Measurements from ENCODE around the gene FAU. TPM values are rescaled to one million over a fixed set of nuclear protein-coding genes. Genes with fewer than 3 reads are reported as not detected.

FAU gene
- total RNA-seq, 1 experiment from 2014 or later = 1,073 TPM

GRCh38 chr11:65072631-65072966 lies 49.3 kb downstream of the FAU start:
- H3K4me1 ChIP-seq (ENCODE audit: control insufficient read depth in 1 of 2, insufficient read depth in 2 of 2, low read length in 2 of 2) = no peaks in the 10 kb centered on the region
- RAD21 ChIA-PET (ENCODE audit: low non-redundant PET in 1 of 2, low total read pairs in 2 of 2, uncharacterized antibody in 2 of 2, unreplicated experiment in 2 of 2) = no interaction called here
- no peaks in the 10 kb centered on the region for H3K27me3 ChIP-seq (ENCODE audit: insufficient read depth, low read length)
- CTCF ChIA-PET = no interaction called here
- no TSS peak for BruUV-seq (replicated peaks)
- no peak for ATAC-seq
- no peaks in the 10 kb centered on the region for H3K9me3 ChIP-seq (ENCODE audit: control insufficient read depth in 1 of 2, insufficient read depth in 1 of 2, low read depth in 1 of 2, low read length in 2 of 2)
- H3K79me2 ChIP-seq (ENCODE audit: insufficient read depth, low read length) = peaks cover 13% of the 10 kb centered on the region; the same call in 1 of the 2 replicates
- POLR2A ChIA-PET = no interaction called here
- no peak overlapping the region for H2AFZ ChIP-seq (ENCODE audit: low read depth, low read length, poor library complexity, severe bottlenecking)
- no peak overlapping the region for H3K4me2 ChIP-seq (ENCODE audit: low read length)
- no peak overlapping the region for H3K27ac ChIP-seq (ENCODE audit: low read depth, low read length)
- H3K9ac ChIP-seq (ENCODE audit: low read length) = no peak overlapping the region
- TF ChIP-seq POLR2AphosphoS5 (IDR thresholded peaks at IDR 0.05; ENCODE audit: low read depth, low read length) (no peak), ZFX (IDR thresholded peaks at IDR 0.05) (no peak), RAD21 (IDR thresholded peaks at IDR 0.05; ENCODE audit: low read depth) (no peak)
- TF ChIP-seq, protein P1, sequence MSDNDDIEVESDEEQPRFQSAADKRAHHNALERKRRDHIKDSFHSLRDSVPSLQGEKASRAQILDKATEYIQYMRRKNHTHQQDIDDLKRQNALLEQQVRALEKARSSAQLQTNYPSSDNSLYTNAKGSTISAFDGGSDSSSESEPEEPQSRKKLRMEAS (IDR thresholded peaks at IDR 0.05) = no peak
- no peaks in the 10 kb centered on the region for H4K20me1 ChIP-seq (ENCODE audit: insufficient read depth)
- no peak overlapping the region for H3K4me3 ChIP-seq (replicated peaks in 1 of 2; ENCODE audit: low read depth in 1 of 2, low read length in 2 of 2)
- H3K9me2 ChIP-seq (ENCODE audit: insufficient read depth) = no peaks in the 10 kb centered on the region
- H3K36me3 ChIP-seq (ENCODE audit: control insufficient read depth in 1 of 2, insufficient read depth in 2 of 2, low read length in 2 of 2) = peaks cover 2 to 13% of the 10 kb centered on the region in 2 experiments; a peak in 2 of 4 replicates
- DNase-seq (ENCODE audit: low read depth, low spot score) = no peak
- intact Hi-C loops (cut with micrococcal nuclease) = no loop called here

DNA sequence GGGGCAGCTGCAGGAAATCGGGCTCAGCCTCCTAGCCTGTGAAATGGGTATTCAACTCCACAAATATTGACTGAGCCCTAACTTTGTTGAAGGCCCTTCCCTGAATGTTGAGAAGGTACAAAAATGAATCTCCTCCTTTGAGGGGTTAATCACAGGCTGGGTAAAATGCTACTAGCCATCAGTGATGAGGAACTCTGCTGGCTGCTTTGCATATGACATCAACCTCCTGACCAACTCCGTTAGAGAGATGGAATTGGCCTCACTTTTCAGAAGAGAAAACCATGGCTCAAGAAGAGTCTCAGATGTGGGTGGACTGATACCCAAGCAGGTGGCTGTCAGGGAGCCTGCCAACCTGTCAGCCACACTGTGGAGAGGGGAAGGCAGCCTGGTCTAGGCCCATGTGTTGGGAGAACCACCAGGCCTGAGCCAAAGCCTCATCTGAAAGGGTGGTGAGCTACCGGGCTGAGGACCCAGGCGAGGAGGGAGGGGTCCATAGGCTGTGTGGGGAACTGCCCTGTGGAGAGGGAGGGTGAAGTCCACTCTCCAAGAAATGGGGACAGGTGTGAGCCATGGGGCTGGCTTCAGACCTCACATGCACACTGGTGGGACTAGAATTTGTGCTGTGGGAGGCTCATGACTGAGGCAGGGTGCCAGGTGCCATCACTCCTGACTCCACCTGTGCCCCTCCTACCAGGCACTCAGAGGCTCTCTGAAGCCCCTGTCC lies 49.9 kb downstream of the FAU start:
- Histone ChIP-seq H3K79me2 (ENCODE audit: insufficient read depth, low read length) (peaks cover 8% of the 10 kb centered on the region; the same call in 1 of the 2 replicates), H4K20me1 (ENCODE audit: insufficient read depth) (no peaks in the 10 kb centered on the region), H3K4me2 (ENCODE audit: low read length) (no peak overlapping the region), H3K9ac (ENCODE audit: low read length) (no peak overlapping the region), H3K36me3 (ENCODE audit: control insufficient read depth in 1 of 2, insufficient read depth in 2 of 2, low read length in 2 of 2) (peaks cover 2 to 8% of the 10 kb centered on the region in 2 experiments; a peak in 2 of 4 replicates), H3K4me1 (ENCODE audit: control insufficient read depth in 1 of 2, insufficient read depth in 2 of 2, low read length in 2 of 2) (no peaks in the 10 kb centered on the region), H3K27me3 (ENCODE audit: insufficient read depth, low read length) (no peaks in the 10 kb centered on the region), H2AFZ (ENCODE audit: low read depth, low read length, poor library complexity, severe bottlenecking) (no peak overlapping the region), H3K9me2 (ENCODE audit: insufficient read depth) (no peaks in the 10 kb centered on the region), H3K9me3 (ENCODE audit: control insufficient read depth in 1 of 2, insufficient read depth in 1 of 2, low read depth in 1 of 2, low read length in 2 of 2) (no peaks in the 10 kb centered on the region), H3K4me3 (replicated peaks in 1 of 2; ENCODE audit: low read depth in 1 of 2, low read length in 2 of 2) (no peak overlapping the region), H3K27ac (ENCODE audit: low read depth, low read length) (no peak overlapping the region)
- POLR2A ChIA-PET = no interaction called here
- no TSS peak for BruUV-seq (replicated peaks)
- CTCF ChIA-PET = no interaction called here
- ATAC-seq (no peak), DNase-seq (ENCODE audit: low read depth, low spot score) (no peak)
- RAD21 ChIA-PET (ENCODE audit: low non-redundant PET in 1 of 2, low total read pairs in 2 of 2, uncharacterized antibody in 2 of 2, unreplicated experiment in 2 of 2) = no interaction called here
- intact Hi-C loops (cut with micrococcal nuclease) = no loop called here
- TF ChIP-seq FOSL1 (IDR thresholded peaks at IDR 0.05; ENCODE audit: low read depth) = no peak
- TF ChIP-seq ZFX (IDR thresholded peaks at IDR 0.05) = no peak
- TF ChIP-seq, protein P2, sequence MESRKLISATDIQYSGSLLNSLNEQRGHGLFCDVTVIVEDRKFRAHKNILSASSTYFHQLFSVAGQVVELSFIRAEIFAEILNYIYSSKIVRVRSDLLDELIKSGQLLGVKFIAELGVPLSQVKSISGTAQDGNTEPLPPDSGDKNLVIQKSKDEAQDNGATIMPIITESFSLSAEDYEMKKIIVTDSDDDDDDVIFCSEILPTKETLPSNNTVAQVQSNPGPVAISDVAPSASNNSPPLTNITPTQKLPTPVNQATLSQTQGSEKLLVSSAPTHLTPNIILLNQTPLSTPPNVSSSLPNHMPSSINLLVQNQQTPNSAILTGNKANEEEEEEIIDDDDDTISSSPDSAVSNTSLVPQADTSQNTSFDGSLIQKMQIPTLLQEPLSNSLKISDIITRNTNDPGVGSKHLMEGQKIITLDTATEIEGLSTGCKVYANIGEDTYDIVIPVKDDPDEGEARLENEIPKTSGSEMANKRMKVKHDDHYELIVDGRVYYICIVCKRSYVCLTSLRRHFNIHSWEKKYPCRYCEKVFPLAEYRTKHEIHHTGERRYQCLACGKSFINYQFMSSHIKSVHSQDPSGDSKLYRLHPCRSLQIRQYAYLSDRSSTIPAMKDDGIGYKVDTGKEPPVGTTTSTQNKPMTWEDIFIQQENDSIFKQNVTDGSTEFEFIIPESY (IDR thresholded peaks at IDR 0.05; ENCODE audit: extremely low read depth, insufficient replicate concordance, low read length) = no peak
- no peak for TF ChIP-seq EGR1 (IDR thresholded peaks at IDR 0.05; ENCODE audit: low read depth)
- TF ChIP-seq, protein P3, sequence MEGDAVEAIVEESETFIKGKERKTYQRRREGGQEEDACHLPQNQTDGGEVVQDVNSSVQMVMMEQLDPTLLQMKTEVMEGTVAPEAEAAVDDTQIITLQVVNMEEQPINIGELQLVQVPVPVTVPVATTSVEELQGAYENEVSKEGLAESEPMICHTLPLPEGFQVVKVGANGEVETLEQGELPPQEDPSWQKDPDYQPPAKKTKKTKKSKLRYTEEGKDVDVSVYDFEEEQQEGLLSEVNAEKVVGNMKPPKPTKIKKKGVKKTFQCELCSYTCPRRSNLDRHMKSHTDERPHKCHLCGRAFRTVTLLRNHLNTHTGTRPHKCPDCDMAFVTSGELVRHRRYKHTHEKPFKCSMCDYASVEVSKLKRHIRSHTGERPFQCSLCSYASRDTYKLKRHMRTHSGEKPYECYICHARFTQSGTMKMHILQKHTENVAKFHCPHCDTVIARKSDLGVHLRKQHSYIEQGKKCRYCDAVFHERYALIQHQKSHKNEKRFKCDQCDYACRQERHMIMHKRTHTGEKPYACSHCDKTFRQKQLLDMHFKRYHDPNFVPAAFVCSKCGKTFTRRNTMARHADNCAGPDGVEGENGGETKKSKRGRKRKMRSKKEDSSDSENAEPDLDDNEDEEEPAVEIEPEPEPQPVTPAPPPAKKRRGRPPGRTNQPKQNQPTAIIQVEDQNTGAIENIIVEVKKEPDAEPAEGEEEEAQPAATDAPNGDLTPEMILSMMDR (IDR thresholded peaks at IDR 0.05 in 2 of 3, conservative IDR thresholded peaks at IDR 0.05 in 1 of 3; ENCODE audit: borderline replicate concordance in 1 of 3, insufficient read depth in 1 of 3, low read depth in 2 of 3, low read length in 2 of 3) = no peak
- TF ChIP-seq, protein P4, sequence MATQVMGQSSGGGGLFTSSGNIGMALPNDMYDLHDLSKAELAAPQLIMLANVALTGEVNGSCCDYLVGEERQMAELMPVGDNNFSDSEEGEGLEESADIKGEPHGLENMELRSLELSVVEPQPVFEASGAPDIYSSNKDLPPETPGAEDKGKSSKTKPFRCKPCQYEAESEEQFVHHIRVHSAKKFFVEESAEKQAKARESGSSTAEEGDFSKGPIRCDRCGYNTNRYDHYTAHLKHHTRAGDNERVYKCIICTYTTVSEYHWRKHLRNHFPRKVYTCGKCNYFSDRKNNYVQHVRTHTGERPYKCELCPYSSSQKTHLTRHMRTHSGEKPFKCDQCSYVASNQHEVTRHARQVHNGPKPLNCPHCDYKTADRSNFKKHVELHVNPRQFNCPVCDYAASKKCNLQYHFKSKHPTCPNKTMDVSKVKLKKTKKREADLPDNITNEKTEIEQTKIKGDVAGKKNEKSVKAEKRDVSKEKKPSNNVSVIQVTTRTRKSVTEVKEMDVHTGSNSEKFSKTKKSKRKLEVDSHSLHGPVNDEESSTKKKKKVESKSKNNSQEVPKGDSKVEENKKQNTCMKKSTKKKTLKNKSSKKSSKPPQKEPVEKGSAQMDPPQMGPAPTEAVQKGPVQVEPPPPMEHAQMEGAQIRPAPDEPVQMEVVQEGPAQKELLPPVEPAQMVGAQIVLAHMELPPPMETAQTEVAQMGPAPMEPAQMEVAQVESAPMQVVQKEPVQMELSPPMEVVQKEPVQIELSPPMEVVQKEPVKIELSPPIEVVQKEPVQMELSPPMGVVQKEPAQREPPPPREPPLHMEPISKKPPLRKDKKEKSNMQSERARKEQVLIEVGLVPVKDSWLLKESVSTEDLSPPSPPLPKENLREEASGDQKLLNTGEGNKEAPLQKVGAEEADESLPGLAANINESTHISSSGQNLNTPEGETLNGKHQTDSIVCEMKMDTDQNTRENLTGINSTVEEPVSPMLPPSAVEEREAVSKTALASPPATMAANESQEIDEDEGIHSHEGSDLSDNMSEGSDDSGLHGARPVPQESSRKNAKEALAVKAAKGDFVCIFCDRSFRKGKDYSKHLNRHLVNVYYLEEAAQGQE (IDR thresholded peaks at IDR 0.05; ENCODE audit: low read depth) = no peak
- TF ChIP-seq YY1 (IDR thresholded peaks at IDR 0.05; ENCODE audit: extremely low read depth, insufficient replicate concordance, low read depth, low read length) = no peak
- no peak for TF ChIP-seq JUND (IDR thresholded peaks at IDR 0.05)
- no peak for TF ChIP-seq SIN3A (IDR thresholded peaks at IDR 0.05; ENCODE audit: low read depth)

All from HCT116 (cell line).